H1 (cell line): ENCODE results near the gene LRRC55. TPM values are rescaled to one million over a fixed set of nuclear protein-coding genes. Genes with fewer than 3 reads are reported as not detected.

Experiments
- CTCF ChIA-PET: fragments of 300-600 bp; sonication (Branson Sonifier 250); formaldehyde crosslinking; loops from one replicate; lab custom pipeline; 2021; ENCODE audit not compliant: partially characterized antibody; lab: Charles Lee
- POLR2A ChIA-PET: fragments of 300-600 bp; sonication (Branson Sonifier 250); formaldehyde crosslinking; loops from one replicate; lab custom pipeline; 2021; ENCODE audit warnings: inconsistent platforms; ENCODE audit not compliant: partially characterized antibody; lab: Charles Lee
- DNase-seq, 2 experiments: peaks; one replicate each; pipeline versions ENCODE4 v3.0.0 to v3.0.0-alpha.2; 2010 to 2022; ENCODE audit warnings: low spot score in 2 of 2, low read depth in 1 of 2, mixed read lengths in 1 of 2
- FAIRE-seq: peaks from 2 replicates; lab custom pipeline; 2011; peaks lifted over from hg19 to GRCh38; lab: Jason Lieb, UNC
- H2AFZ ChIP-seq: 2 replicates; pipeline ENCODE4 v1.8.1; 2012; ENCODE audit warnings: low read length, inconsistent platforms
- H2AK5ac ChIP-seq: 2 replicates; pipeline ENCODE4 v1.6.1; 2013; ENCODE audit warnings: low read depth, low read length
- H2BK120ac ChIP-seq: replicated peaks from 2 replicates; pipeline ENCODE3; 2013; ENCODE audit warnings: low read depth, low read length, inconsistent platforms
- H2BK12ac ChIP-seq: 2 replicates; pipeline ENCODE4 v1.6.1; 2013; ENCODE audit warnings: low read depth, low read length
- H2BK15ac ChIP-seq: 2 replicates; pipeline ENCODE4 v1.6.1; 2013; ENCODE audit warnings: low read length
- H2BK20ac ChIP-seq: 2 replicates; pipeline ENCODE4 v1.6.1; 2013; ENCODE audit warnings: low read length
- H2BK5ac ChIP-seq: 2 replicates; pipeline ENCODE4 v1.6.1; 2013; ENCODE audit warnings: low read depth, low read length
- H3K14ac ChIP-seq: 2 replicates; pipeline ENCODE4 v1.6.1; 2013; ENCODE audit warnings: inconsistent platforms; ENCODE audit not compliant: insufficient read length
- H3K18ac ChIP-seq: 2 replicates; pipeline ENCODE4 v1.6.1; 2013; ENCODE audit warnings: low read length; ENCODE audit errors: extremely low read depth
- H3K23ac ChIP-seq: 2 replicates; pipeline ENCODE4 v1.6.1; 2013; ENCODE audit warnings: inconsistent platforms; ENCODE audit not compliant: insufficient read length
- H3K23me2 ChIP-seq: 2 replicates; pipeline ENCODE4 v1.6.1; 2013; ENCODE audit warnings: low read depth, low read length
- H3K27ac ChIP-seq: 2 replicates; pipeline ENCODE4 v1.6.1; 2011; ENCODE audit warnings: low read depth, low read length, inconsistent platforms
- H3K27me3 ChIP-seq, 4 experiments: replicated peaks in 1 of 4; 1 replicate in 1 of 4; 2 replicates in 3 of 4; pipeline versions ENCODE4 v1.6.1 to v1.8.1; 2011 to 2013; ENCODE audit warnings: low read length in 3 of 4, mild to moderate bottlenecking in 3 of 4, inconsistent platforms in 2 of 4, mixed read lengths in 2 of 4, moderate library complexity in 1 of 4; ENCODE audit not compliant: control insufficient read depth in 3 of 4, insufficient read depth in 3 of 4; ENCODE audit errors: extremely low read depth in 1 of 4
- H3K36me3 ChIP-seq, 4 experiments: 2 replicates each; pipeline versions ENCODE4 v1.6.1 to v1.8.1; 2011 to 2013; ENCODE audit warnings: mild to moderate bottlenecking in 4 of 4, low read length in 3 of 4, moderate library complexity in 2 of 4, control low read depth in 1 of 4, inconsistent platforms in 1 of 4; ENCODE audit not compliant: insufficient read depth in 4 of 4, control insufficient read depth in 2 of 4
- H3K4ac ChIP-seq: replicated peaks from 2 replicates; pipeline ENCODE3; 2013; ENCODE audit warnings: low read length, low read depth, mixed read lengths, inconsistent platforms; ENCODE audit not compliant: insufficient read length
- H3K4me1 ChIP-seq, 4 experiments: replicated peaks in 1 of 4; 1 replicate in 1 of 4; 2 replicates in 3 of 4; pipeline versions ENCODE4 v1.6.1 to v1.8.1; 2011 to 2013; ENCODE audit warnings: low read length in 3 of 4, inconsistent platforms in 2 of 4, mixed read lengths in 1 of 4; ENCODE audit not compliant: insufficient read depth in 4 of 4, control insufficient read depth in 3 of 4
- H3K4me2 ChIP-seq, 2 experiments: 2 replicates each; pipeline versions ENCODE4 v1.6.1 to v1.8.1; 2011 to 2013; ENCODE audit warnings: low read depth in 2 of 2, low read length in 2 of 2, control low read depth in 1 of 2, inconsistent platforms in 1 of 2, mild to moderate bottlenecking in 1 of 2; ENCODE audit not compliant: insufficient read depth in 1 of 2
- H3K4me3 ChIP-seq, 4 experiments: fragments of 200-600, 300-600 bp in 1 of 4; sonication (generic), shearing (Covaris generic), sonication (Bioruptor Twin) in 1 of 4; 2 replicates each; pipeline versions ENCODE4 v1.5.1 to v1.8.1; 2011 to 2016; ENCODE audit warnings: low read length in 4 of 4, low read depth in 3 of 4, control low read depth in 2 of 4, inconsistent platforms in 2 of 4, mild to moderate bottlenecking in 2 of 4, mixed read lengths in 1 of 4, moderate library complexity in 1 of 4; ENCODE audit not compliant: insufficient read depth in 2 of 4; ENCODE audit errors: extremely low read depth in 1 of 4
- H3K56ac ChIP-seq: replicated peaks from 2 replicates; pipeline ENCODE3; 2013; ENCODE audit warnings: low read depth, mild to moderate bottlenecking, mixed read lengths, low read length, inconsistent platforms; ENCODE audit not compliant: insufficient read length
- H3K79me1 ChIP-seq: 2 replicates; pipeline ENCODE4 v1.6.1; 2013; ENCODE audit warnings: low read depth, low read length, control low read depth
- H3K79me2 ChIP-seq, 2 experiments: 2 replicates each; pipeline versions ENCODE4 v1.6.1 to v1.8.1; 2012 to 2013; ENCODE audit warnings: low read length in 2 of 2, mild to moderate bottlenecking in 2 of 2, inconsistent platforms in 1 of 2; ENCODE audit not compliant: insufficient read depth in 2 of 2, control insufficient read depth in 1 of 2
- H3K9ac ChIP-seq, 4 experiments: replicated peaks in 1 of 4; 1 replicate in 1 of 4; 2 replicates in 3 of 4; pipeline versions ENCODE4 v1.6.1 to v1.8.1; 2011 to 2013; ENCODE audit warnings: low read depth in 3 of 4, low read length in 3 of 4, control low read depth in 2 of 4, mild to moderate bottlenecking in 2 of 4, moderate library complexity in 2 of 4, inconsistent platforms in 1 of 4; ENCODE audit errors: extremely low read depth in 1 of 4
- H3K9me3 ChIP-seq, 2 experiments: 2 replicates each; pipeline versions ENCODE4 v1.6.1 to v1.8.1; 2012 to 2013; ENCODE audit warnings: mild to moderate bottlenecking in 2 of 2, moderate library complexity in 2 of 2, control low read depth in 1 of 2, inconsistent platforms in 1 of 2, low read depth in 1 of 2, low read length in 1 of 2, mixed read lengths in 1 of 2; ENCODE audit not compliant: insufficient read depth in 2 of 2
- H4K20me1 ChIP-seq, 2 experiments: replicated peaks in 1 of 2; 2 replicates each; pipeline versions ENCODE3 to v1.8.1; 2011 to 2013; ENCODE audit warnings: inconsistent platforms in 2 of 2, low read length in 2 of 2, mild to moderate bottlenecking in 1 of 2; ENCODE audit not compliant: insufficient read depth in 2 of 2, control insufficient read depth in 1 of 2
- H4K5ac ChIP-seq: 2 replicates; pipeline ENCODE4 v1.6.1; 2013; ENCODE audit warnings: low read length, low read depth, mixed read lengths, inconsistent platforms; ENCODE audit not compliant: insufficient read length
- H4K8ac ChIP-seq: 2 replicates; pipeline ENCODE4 v1.8.0; 2013; ENCODE audit warnings: mild to moderate bottlenecking, moderate library complexity, low read length, inconsistent platforms; ENCODE audit not compliant: insufficient read depth; ENCODE audit errors: extremely low read depth
- H4K91ac ChIP-seq: replicated peaks from 2 replicates; pipeline ENCODE3; 2013; ENCODE audit warnings: low read length, mixed read lengths, inconsistent platforms; ENCODE audit not compliant: insufficient read length
- SP2 ChIP-seq: IDR thresholded peaks from 2 replicates; pipeline ENCODE4 v1.6.1; 2012; ENCODE audit warnings: mild to moderate bottlenecking, low read length, inconsistent platforms
- WGBS, 2 experiments: shearing (Covaris generic) in 1 of 2; methylation state at CpG; one replicate each; pipeline versions ENCODE4 v1.1.6 to v1.1.7; 2013 to 2015; ENCODE audit warnings: low lambda C conversion rate in 2 of 2, mixed read lengths in 2 of 2, inconsistent platforms in 1 of 2, low coverage in 1 of 2, missing lambda C conversion rate in 1 of 2; ENCODE audit not compliant: insufficient replicate concordance in 2 of 2, insufficient coverage in 1 of 2, insufficient read length in 1 of 2; ENCODE audit errors: extremely low coverage in 1 of 2, missing lambda C conversion rate in 1 of 2; 5-methylcytosine and 5-hydroxymethylcytosine counted together
- polyA plus RNA-seq, 7 experiments: library from polyadenylated mRNA; depleted of rRNA in 3 of 7; stranded (reverse) in 5 of 7; unstranded in 2 of 7; fragments of >200 nt in 5 of 7; fragments of 200-250 nt in 2 of 7; gene quantifications; 1 replicate in 5 of 7; 2 replicates in 1 of 7; 4 replicates in 1 of 7; pipeline versions ENCODE4 v1.2.1 to v1.2.3, GENCODE V29; 2011 to 2013; ENCODE audit warnings: missing spikeins in 2 of 7, mixed read lengths in 2 of 7
- total RNA-seq: library from RNA; stranded (reverse); fragmentation: NEBNext Ultra II Directional; extraction: Animal tissue kit (Norgen Biotek cat#: 25700); gene quantifications from 2 replicates; pipeline ENCODE4 v1.2.1, GENCODE V29; 2021

LRRC55 gene
- total and polyA plus RNA-seq, 2 of the 8 experiments (the other 6 are each of a cell fraction or from before 2014, with no cell fraction given) = 0.62 to 1.1 TPM

- H2BK15ac ChIP-seq = no peak overlapping the region
- ChIA-PET POLR2A (no interaction called here), CTCF (interaction anchor here (1.1 to 3.2 kb wide), 3 partner anchors 10 to 106 kb away, joined by 3 to 21 read pairs (median 4); no protein-coding TSS in a partner anchor)
- no peak overlapping the region for H3K18ac ChIP-seq
- no peak overlapping the region for H3K9ac ChIP-seq
- H3K9me3 ChIP-seq = no peaks in the 10 kb centered on the region
- H3K56ac ChIP-seq = no peak overlapping the region
- no peak overlapping the region for H3K23ac ChIP-seq
- H3K4ac ChIP-seq = no peak overlapping the region
- no peaks in the 10 kb centered on the region for H3K27me3 ChIP-seq
- DNase-seq = no peak
- no peak overlapping the region for H4K91ac ChIP-seq
- no peak for FAIRE-seq
- H2BK120ac ChIP-seq = no peak overlapping the region
- H4K8ac ChIP-seq = no peak overlapping the region
- H3K4me2 ChIP-seq = no peak overlapping the region
- H2AK5ac ChIP-seq = no peak overlapping the region
- WGBS, 2 experiments = 85% methylated on average over 3 of the region's 3 CpGs; no CpG with 5 or more reads in 1 of the 2 experiments
- H3K4me1 ChIP-seq = no peaks in the 10 kb centered on the region
- no peaks in the 10 kb centered on the region for H3K79me2 ChIP-seq
- no peaks in the 10 kb centered on the region for H3K79me1 ChIP-seq
- H3K23me2 ChIP-seq = no peaks in the 10 kb centered on the region; the same call in 1 of the 2 replicates
- no peaks in the 10 kb centered on the region for H3K36me3 ChIP-seq
- H2AFZ ChIP-seq = no peak overlapping the region
- TF ChIP-seq SP2 = no peak
- no peak overlapping the region for H3K14ac ChIP-seq
- no peak overlapping the region for H2BK20ac ChIP-seq
- no peak overlapping the region for H2BK5ac ChIP-seq
- no peak overlapping the region for H4K5ac ChIP-seq
- no peak overlapping the region for H3K4me3 ChIP-seq
- no peak overlapping the region for H3K27ac ChIP-seq
- no peaks in the 10 kb centered on the region for H4K20me1 ChIP-seq
- H2BK12ac ChIP-seq = no peak overlapping the region
Measured at GRCh38 chr11:57146301-57146700, 35.5 kb upstream of the LRRC55 start.
